Measurements from ENCODE around the gene SORBS1. TPM values are rescaled to one million over a fixed set of nuclear protein-coding genes. Genes with fewer than 3 reads are reported as not detected.

Gene SORBS1
- total and polyA plus RNA-seq, 2 of the 13 experiments (the other 11 are each of a cell fraction or from before 2014, with no cell fraction given) = 16.8 to 39.8 TPM

GRCh38 chr10:95291365-95292039 is 269.7 kb downstream of the SORBS1 start:
- whole genome bisulfite sequencing (ENCODE audit: low lambda C conversion rate) = 59% methylated on average over 19 of the region's 19 CpGs
- Histone ChIP-seq H3K79me2 (ENCODE audit: insufficient read depth, low read length) (peaks cover 41% of the 10 kb centered on the region), H3K27ac (ENCODE audit: extremely low read length, insufficient read depth, low read length) (no peak overlapping the region), H3K9ac (ENCODE audit: insufficient read depth, low read depth, low read length) (peak overlapping the region; percentile 67), H3K4me1 (ENCODE audit: insufficient read depth, low read length) (peaks cover 49% of the 10 kb centered on the region), H2AFZ (ENCODE audit: low read length) (no peak overlapping the region), H3K9me3 (ENCODE audit: low read length) (no peaks in the 10 kb centered on the region), H3K36me3 (replicated peaks in 1 of 2; ENCODE audit: control insufficient read depth in 1 of 2, insufficient read depth in 2 of 2, low read length in 2 of 2) (peaks cover 0 to 4% of the 10 kb centered on the region in 2 experiments; a peak in 1 of 5 replicates), H3K4me2 (ENCODE audit: low read depth, low read length) (peak overlapping the region; percentile 72), H3K4me3 (replicated peaks in 1 of 3; ENCODE audit: insufficient read depth in 1 of 3, low read depth in 2 of 3, low read length in 3 of 3) (peak overlapping the region; percentile 37 to 89 (median 51); a peak in 5 of 6 replicates), H3K27me3 (ENCODE audit: control insufficient read depth in 1 of 2, insufficient read depth in 2 of 2, low read length in 2 of 2) (no peaks in the 10 kb centered on the region), H4K20me1 (ENCODE audit: insufficient read depth, low read length) (peaks cover 7% of the 10 kb centered on the region; the same call in 1 of the 2 replicates)
- DNase-seq (ENCODE audit: low spot score) = no peak
- BruUV-seq (replicated peaks) = TSS peak; percentile 78
- ChIA-PET POLR2A (interaction anchor here (0.6 to 4.7 kb wide), 2 partner anchors 13 to 158 kb away, joined by 3 to 41 read pairs; no protein-coding TSS in a partner anchor), CTCF (ENCODE audit: low intra/inter-chr PET ratio, low total read pairs) (interaction anchor here (2.3 kb wide), 1 partner anchor 45 kb away, joined by 10 read pairs; no protein-coding TSS in a partner anchor)
- ATAC-seq = 0 out of 3 replicates have a peak, but pooled peaks have one; percentile 8
- FAIRE-seq = no peak
- in situ Hi-C loops (cut with HindIII; ENCODE audit: extremely low pct_ligation_motif_present, low pct_unique_long_range_greater_than_20kb) = loop anchor here (5.0 kb wide), 1 partner anchor 44 kb away; no protein-coding TSS in a partner anchor
- intact Hi-C loops (cut with micrococcal nuclease; ENCODE audit: unreplicated experiment) = loop anchor here (5.0 kb wide), 1 partner anchor 56 kb away; no protein-coding TSS in a partner anchor
- peak; percentile 81; the same call in 1 of the 2 replicates for TF ChIP-seq RCOR2 (CRISPR knock-in tag; IDR thresholded peaks at IDR 0.05)
- 0 out of 2 replicates have a peak, but pooled peaks have one; percentile 9 for TF ChIP-seq ZNF891 (CRISPR knock-in tag; IDR thresholded peaks at IDR 0.05)
- peak; percentile 91; the same call in 1 of the 2 replicates for TF ChIP-seq KDM1A (CRISPR knock-in tag; IDR thresholded peaks at IDR 0.05)
- no peak for TF ChIP-seq THYN1 (CRISPR knock-in tag; IDR thresholded peaks at IDR 0.05; ENCODE audit: borderline replicate concordance, low read depth)
- TF ChIP-seq MYNN (CRISPR knock-in tag; IDR thresholded peaks at IDR 0.05; ENCODE audit: low read depth) = 0 out of 2 replicates have a peak, but pooled peaks have one; percentile 56
- TF ChIP-seq MTF2 (CRISPR knock-in tag; IDR thresholded peaks at IDR 0.05; ENCODE audit: borderline replicate concordance) = 0 out of 2 replicates have a peak, but pooled peaks have one; percentile 29
- no peak for TF ChIP-seq ZNF280D (CRISPR knock-in tag; IDR thresholded peaks at IDR 0.05)
- TF ChIP-seq SMAD9 (CRISPR knock-in tag; IDR thresholded peaks at IDR 0.05) = no peak
- peak; percentile 58; the same call in 1 of the 2 replicates for TF ChIP-seq ZBTB33 (CRISPR knock-in tag; IDR thresholded peaks at IDR 0.05)
- 0 out of 2 replicates have a peak, but pooled peaks have one; percentile 17 for TF ChIP-seq ZHX1 (CRISPR knock-in tag; IDR thresholded peaks at IDR 0.05; ENCODE audit: low read depth)
- 0 out of 2 replicates have a peak, but pooled peaks have one; percentile 3 for TF ChIP-seq DR1 (CRISPR knock-in tag; IDR thresholded peaks at IDR 0.05)
- peak; percentile 82; the same call in 1 of the 2 replicates for TF ChIP-seq ADNP (CRISPR knock-in tag; IDR thresholded peaks at IDR 0.05)
